NCI-H2029 treated with DMSO at 0.1 percent for 48 hours (cell line): ENCODE data around the gene PYGM.

ENCODE experiments used
- DNase-seq: peaks from one replicate; lab custom pipeline; 2025; lab: John Stamatoyannopoulos, UW

The PYGM gene

DNA sequence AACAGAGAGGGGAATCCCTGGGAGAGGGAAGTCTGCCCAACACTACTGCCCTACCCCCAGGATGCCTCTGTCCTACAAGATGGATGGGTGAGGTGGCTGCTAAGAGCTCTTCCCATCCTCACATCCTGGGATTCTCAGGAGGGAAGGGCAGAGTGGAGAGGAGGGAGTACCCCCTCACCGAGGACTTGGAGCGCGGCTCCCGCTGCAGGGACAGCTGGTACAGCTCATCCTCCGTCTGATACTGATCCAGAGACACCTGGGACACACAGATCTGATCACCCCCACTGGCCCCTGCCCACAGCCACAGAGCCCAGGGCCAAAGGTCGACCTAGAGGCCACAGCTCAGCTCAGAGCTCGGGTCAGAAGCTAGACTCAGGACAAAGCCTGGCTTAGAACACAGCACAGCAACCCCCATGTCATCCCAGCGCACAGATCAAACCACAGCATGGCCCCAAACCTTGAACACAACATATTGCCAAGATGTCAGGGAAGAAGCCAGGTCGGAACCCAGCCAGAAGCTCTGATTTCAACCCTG lies 24.0 kb downstream of the PYGM start:
- no peak for DNase-seq

DNA sequence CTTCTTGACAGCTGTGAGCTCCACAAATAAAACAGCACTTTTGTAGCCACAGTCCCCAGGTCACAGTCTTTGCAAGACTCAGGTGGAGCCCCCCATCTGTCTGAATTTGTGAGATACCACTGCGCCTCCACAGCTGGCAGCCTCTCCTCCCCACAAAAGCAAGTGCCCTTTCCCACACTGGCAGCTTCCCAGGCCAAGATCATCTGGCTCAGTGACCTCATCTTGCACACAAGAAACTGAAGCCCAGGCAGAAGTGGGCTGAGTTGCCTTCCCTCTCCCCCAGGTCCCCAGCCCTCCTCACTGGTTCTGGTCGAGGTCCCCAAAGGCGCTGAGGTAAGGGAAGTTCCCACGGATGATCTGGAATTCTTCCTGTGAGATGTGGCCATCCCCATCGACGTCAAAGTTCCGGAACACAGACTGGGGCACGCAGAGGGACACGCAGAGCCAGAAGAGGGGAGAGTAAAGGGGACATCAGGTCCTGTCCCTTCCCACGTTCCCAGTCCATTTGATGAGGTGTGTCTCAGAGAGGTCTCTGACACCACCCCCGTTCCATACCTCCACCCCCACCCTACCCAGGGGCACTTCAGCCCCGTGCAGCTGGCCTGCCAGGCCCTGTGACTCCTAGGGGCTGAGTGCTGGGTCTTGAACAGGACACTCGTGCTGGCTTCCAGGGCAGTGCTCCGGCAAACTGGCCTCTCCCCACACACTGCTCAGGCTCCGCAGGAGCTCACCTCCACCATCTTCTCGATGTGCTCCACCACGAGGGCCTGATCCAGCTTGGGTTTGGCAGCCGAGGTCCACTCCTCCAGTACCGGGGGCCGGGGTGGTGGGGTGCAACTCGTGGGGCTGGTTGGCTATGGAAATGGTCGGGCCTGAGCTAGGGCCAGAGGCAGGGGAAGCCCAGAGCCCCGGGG lies 24.7 kb downstream of the PYGM start:
- no peak for DNase-seq

DNA sequence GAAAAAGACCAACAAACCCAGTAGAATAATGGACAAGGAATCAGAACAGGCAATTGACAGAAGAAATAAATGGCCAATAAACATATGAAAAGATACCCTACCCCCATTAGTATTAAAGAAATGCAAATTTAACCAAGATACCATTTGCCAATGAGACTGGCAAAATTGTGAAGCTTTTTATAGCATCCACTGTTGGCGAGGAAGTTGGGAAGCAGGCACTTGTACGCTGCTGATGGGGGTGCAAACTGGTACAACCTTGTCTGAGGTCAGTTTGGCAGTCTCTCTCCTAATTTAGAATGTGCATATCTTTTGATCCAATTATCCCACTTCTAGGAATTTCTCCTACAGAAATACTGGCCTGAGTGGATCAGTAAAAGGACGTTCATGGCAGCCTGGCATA lies 28.2 kb downstream of the PYGM start:
- DNase-seq, result no peak

DNA sequence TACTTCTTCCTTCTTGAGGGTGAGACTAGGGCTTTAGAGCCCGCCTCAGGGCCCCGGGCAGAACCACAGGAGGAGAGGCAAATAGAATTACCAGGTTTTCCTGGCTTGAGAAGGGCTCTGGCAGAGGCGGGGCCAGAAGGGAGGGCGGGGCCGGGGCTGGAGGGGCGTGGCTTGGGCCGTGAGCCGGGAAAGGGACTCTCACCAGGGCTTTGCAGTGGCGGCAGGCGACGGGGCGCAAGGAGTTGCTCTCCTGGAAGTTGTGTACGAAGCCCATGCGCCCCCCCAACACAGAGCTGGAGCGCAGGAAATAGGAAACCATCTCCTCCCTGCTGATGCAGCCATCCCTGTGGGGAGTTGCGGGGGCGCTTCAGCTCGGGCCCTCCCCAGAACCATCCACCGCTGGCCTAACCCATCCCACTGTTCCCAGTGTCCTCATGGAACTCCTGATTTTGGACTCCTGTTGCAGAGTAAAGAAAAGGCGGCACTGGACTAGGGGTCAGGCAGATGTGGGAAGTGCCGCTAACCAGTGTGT lies 29.9 kb downstream of the PYGM start:
- no peak for DNase-seq

DNA sequence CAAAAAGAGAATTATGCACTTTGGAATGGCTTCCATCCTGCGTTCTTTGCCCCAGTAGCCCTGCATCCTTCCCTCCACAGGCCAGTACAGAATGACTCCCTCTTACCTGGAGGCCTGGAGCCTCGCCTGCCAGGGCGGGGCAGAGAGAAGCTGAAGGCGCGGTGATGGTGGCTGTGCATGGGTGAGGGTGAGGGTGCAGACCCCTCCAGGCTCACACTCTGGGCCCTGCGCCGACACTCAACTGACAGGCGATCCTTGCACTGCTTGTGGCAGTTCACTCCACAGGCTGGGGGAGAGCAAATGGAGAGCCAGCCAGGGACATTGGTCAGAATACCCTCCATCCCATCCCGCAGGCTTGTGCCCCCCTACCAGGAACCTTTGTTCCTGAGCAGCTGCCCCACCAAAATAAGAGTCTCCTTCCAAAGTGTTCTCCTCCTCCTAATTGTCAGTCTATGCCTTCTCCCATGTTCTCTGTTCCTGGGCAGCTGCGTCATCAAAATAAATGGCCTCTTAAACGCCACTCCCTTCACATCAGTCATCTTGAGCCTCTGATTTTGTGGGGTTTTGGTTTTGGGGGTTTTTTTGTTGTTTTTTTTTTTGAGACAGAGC lies 30.9 kb downstream of the PYGM start:
- DNase-seq, result no peak

DNA sequence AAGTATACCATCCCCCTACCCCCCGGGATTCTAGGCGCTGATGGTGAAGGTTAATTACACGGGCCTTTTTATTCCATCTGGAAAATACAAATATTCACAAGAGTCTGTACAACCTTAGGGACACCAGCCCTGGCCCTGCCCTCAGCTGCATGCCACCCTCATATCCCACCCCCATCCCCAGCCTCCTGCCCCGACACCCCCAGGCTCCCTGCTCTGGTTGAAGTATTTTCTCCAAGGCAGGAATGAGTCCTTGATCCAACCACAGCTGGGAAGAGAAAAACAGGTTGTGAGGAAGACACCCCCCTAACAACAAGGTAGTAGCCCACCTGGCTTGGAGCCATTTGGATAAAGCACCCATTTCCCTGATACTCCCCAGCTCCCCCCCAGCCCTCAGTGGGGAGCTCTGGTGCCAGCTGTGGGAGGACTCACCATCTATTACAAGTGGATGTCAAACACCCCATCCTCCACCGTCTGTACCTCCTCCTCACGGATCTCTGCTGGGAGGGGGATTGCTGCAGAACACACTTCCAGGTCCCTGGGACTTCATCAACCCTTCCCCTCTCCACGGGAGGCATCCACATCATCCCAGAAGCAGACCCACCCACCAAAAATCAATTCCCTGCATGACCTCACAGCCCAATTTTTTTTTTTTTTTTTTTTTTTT lies 32.8 kb downstream of the PYGM start:
- no peak for DNase-seq

DNA sequence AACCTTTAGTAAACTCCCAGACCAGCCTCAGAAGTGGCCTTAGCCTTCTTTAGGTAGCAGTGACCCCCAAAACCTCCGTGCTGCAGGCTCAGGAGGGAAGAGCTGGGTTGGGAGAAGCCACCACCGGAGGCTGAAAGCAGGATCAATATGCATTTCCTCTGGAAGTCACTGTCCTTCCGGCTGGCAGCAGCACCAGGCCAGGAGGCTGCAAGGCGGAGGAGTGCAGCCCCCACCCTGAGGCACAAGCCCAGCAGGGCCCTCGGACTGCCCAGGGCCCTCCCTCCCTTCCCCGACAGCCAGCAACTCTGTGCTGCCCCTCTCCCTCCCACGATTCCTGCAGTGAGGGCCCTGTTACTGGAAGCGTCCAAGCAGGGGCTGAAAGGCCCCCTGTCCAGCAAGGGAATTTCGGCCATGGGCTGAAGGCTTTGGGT lies 33.5 kb downstream of the PYGM start:
- no peak for DNase-seq

DNA sequence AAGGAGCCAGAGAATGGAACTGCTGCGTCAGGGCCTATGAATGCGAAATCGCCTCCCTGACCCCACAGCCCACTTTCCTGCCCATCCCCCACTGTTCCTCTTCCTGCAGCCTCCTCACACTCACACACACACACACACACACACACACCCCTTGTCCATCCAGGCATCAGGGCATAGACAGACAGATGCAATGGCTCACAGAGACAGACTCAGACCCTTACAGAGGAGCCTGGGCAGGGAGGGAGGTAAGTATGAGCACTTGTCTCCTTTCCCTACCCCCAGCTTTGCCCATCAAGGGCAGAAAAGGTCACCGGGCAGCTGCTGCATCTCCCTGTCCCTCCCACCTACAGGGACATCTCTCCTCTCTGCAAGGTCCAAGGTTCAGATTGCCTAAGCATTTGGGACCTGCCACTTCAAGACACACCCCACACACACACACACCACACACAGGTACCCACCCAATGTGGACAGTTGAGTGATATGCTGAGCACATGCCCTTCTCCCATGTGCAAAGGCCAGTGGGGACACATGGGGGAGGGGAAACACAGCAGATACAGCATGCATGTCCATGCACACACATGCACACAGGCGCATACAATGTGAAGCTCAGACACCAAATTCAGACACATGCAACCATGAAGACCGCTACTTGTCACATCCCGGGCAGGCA lies 34.8 kb downstream of the PYGM start:
- DNase-seq, result no peak

DNA sequence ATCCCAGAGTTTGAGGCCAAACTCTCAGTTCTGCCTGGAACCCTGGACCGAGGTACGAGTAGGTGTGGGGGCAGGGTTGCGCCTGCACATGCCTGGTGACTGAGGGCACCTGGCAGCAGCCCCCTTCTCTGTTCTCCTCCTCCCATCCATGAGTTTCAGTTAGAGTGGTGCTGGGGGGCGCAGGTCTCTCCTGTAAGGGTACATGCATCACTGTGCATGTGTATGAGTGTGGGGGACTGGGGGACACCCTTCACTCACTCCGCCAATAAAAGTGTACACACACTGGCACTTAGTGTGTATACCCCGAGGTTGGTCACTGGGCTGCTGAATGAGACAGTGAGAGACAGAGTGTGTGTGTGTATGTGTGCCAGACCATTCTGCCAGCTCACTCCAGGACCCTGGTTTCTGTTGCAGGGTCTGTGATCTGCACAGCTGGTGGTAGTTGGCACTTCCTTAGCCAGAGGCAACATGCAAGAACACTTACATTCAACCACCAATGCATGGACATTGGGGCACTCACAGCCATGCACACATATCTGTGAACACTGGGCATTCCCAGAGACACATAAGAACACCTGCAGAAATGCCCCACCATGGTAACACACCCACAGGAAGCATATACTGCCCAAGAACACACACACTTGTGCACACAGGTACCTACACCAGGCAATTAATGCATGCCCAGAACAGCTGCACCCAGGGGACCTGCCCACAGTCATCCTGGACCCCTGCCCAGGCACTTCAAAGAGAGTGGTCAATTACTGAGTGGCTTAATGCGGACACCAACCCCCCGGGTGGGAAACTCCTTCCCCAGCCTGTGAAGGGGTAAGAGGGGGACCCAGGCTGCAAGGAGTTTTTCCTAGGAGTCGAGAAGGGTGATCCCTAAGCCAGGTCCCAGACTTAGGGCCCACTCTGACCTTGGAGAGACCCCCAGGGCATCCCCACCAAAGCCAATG lies 35.6 kb downstream of the PYGM start:
- no peak for DNase-seq

DNA sequence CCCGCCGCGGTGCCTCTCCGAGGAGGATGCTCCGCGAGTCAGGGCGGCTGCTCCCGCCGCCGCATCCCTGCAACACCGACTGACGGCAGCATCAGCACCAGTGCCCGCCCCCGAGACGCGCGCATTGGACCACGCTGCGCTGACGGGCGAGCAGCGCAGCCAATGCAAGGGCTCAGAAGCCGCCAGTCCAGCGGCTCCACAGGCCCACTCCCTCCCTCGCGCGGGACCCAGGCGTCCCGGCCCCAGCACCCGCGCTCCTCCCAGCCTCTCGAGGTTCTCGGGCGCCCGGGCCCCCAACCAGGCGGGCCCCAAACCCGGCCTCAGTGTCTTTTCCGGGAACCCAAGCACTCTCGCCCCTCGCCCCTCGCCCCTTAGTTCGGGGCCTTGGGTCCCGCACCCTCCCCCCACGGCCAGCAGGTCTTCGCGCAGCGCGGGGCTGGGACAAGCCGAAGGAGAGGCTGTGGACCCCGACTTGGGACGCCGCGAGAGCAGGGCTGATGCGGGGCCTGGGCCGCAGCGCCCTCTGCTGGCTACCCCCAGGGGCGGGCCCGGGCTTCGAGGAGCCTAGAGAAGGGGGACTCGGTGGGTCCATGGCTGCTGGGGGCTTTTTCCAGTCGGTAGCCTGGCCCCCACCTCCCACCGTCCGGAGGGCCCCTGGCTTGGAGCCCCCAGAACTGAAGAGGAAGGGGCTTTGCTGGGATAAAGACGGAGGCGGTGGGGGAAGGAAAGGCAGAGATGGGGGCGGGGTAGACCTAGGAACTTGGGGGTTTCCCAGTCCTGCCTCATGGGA lies 36.5 kb downstream of the PYGM start, which contains the start of gene NRXN2:
TSS of gene NRXN2 (minus strand) at position 81 of the 790 bp plus-strand sequence. CDS start 9,498 bp downstream, outside the sequence.
- peak; percentile 22 for DNase-seq

DNA sequence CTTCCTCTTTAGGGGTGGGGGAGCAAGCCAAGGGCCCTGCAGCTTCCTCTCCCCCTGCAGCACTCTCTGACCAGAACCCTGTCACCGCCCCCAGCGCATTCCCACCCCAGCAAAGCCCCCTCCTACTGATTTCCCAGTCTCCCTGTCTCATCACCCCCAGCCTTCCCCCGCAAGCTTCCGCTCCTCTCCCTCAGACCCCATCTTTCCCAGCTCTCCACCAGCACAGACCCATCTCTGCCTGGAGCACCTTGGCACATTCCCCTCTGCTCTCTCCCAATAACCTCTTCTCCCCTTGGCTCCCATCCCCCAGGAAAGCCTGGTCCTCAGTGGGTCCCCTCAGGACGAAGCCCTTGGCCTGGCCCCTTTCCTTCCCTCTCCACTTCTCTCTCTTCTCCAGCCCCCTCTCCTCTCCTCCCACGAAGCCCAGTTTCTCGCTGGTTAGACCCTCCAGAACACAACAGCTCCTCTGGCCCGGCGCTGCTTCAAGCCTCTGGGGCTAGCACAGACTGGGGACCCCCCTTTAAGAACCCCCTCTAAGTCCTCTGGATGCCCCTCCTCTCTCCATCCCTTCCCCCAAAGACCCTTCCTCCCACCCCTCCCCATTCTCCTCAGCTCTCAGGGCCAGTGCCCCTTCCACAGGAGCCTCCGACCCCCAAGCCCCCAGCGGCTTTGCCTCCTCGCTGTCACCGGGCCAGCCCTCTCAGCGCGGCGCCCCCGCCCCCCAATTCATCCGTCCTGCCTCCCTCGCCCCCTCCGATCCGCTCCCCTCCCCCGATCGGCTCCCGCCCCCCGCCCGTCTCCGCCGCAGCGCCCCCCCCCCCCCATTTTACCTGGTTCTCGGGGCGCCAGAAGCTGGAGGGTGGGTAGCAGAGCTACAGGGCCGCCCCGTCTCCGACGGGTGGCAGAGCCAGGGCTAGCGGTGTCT lies 37.4 kb downstream of the PYGM start:
- no peak for DNase-seq

DNA sequence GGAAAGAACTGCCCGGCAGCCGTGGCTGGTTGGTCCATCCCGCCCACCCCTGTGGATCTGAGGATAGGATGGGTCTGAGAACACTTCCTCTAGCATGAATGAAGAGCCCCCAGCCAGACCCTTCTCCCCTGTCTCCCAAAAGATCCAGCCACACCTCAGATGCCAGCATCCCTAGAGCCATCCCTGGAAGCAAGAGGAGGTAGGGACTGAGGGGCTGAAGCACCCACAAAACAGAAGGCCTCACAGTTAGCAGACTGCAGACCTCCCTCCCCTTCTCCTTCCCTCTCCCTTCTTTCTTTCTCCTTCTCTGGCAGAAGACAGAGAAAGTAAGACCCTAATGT lies 38.4 kb downstream of the PYGM start:
- no peak for DNase-seq

DNA sequence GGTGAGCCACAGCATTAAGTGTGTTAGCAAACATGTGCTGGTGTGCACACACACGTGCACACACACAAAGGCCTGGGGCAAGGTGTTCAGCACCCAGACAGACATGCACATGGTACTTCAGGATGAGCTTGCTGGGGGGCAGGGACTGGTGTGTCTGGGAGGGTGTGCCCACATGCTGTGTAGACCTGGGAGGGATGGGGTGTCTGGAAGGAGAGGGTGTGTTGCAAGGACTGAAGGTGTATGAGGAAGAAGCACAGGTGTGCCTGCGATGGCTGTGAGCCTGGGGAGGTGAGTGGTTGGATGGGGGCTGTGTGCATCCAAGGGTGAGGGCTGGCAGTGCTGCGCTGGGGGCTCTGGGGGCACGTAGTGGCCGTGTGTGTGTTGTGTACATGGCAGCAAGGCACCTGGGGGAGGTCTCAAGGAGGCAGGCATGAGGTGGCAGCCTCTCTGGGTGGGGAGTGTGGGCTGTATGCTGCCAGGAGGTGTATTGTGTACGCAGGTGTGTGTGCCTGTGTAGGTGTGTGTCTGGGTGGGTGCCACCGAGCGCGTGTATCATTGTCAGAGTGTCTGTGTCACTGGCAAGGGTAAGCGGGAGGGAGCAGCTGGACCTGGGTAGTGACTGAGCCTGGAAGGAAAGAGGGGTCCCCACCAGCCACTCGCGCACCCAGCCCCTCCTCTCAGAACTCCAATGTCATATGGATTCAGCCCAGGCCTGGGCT lies 39.0 kb downstream of the PYGM start:
- DNase-seq, result no peak

DNA sequence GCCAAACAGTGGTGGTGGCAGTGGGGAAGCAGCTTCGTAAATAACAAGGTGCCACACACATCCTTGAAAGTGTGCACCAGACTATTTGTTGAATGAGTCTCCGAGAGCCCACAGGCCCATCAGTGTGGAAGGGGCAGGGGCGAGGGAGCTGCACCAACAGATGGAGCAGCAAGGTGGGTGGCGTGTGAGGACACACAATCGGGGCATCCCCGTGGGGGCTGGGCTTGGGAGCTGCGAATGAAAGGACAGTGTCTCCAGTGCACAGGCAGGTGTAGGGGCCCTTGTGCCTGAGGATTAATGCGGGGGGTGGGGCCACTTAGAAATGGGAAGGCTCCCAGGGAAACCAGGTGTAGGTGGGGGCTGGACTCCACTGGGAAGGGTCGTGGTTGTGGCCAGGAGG lies 39.6 kb downstream of the PYGM start:
- no peak for DNase-seq

DNA sequence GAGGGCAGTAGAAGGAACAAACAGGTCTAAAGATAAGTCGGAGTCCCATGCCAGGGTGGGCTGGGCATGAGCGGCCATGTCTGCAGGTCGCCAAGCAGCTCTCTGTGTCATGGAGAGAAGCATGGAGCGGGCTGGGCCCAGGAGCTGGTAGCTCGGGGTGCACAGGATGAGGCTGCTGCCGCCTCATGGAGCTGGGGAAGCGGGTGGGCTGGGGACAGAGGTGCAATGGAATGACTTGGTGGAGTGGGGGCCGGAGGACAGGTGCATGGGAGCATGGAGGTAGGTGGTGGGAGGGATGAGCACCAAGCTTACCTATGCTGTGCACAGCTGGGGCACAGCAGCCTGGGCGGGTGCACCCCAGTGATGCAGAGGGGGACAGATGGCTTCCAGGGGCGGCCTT lies 40.4 kb downstream of the PYGM start:
- no peak for DNase-seq

DNA sequence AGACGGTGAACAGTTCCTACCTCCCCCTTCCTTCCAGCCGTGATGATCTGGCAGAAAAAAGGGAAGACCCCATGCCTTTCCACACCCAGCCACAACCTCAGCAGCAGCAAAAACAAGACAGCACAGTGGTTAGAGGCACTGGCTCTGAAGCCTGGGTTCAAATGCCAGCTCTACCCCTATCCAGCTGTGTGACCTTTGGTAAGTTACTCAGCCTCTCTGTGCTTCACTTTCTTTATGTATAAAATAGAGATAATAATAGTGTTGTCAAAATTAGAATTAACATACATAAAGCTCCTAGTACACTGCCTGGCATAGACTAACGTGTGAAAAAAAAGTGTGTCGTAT lies 41.0 kb downstream of the PYGM start:
- DNase-seq, result no peak

DNA sequence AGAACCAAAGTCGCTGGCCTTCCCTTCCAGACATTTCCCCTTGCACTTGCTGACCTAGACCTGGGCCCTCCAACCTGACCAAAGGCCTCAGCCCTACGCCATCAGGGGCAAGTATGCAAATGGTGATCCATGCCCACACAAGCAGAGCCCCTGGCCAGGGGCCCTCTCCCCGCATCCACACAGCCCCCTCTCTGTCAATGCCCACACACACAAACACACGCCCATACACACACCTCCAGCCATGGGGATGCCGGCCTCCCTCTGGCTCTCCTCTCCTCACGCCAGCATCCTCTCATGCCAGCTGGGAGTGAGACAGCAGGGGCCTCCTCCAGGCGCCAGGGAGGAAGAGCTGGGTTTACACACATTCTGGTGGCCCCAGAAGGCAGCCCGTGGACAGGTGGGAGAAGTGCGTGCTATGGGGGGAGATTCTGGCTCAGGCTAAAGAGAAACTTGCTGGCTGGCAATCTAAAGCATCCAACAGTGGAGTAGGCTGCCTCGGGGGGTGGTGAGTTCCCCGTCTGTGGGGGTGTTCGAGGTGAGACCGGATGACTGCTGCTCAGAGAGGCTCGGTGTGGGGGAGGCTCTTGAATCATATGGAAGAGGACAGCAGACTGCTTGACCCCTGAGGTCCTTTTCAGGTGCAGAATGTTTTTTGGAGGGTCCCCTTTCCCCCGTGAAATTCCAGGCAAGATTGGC lies 41.5 kb downstream of the PYGM start:
- no peak for DNase-seq

DNA sequence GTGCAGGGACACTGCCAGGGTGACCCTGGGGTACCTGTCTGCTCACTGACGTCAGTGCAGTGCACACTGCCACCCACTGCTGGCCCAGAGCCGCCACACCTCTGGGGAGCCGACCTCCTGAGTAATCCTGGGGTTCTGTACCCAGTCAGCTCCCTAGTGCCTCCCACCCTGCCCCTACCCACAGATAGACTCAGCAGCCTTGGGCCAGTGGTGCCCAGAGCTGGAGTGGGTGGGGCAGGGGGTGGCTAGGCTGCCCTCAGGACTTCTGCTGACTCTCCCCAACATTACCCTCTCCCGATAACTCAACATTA lies 42.6 kb downstream of the PYGM start:
- DNase-seq, result no peak
